Smooth muscle cell (in vitro differentiated cells): ENCODE results near the gene ATXN7. TPM values are rescaled to one million over a fixed set of nuclear protein-coding genes. Genes with fewer than 3 reads are reported as not detected.

Experiments used
- DNase-seq: peaks from one replicate; lab custom pipeline; 2025; ENCODE audit not compliant: unreplicated experiment; lab: John Stamatoyannopoulos, UW
- H2AFZ ChIP-seq: fragments of 200-600 bp; sonication (generic); 2 replicates; pipeline ENCODE4 v1.6.0; 2016; ENCODE audit warnings: antibody characterized with exemption, low read depth, mild to moderate bottlenecking
- H3F3A ChIP-seq: fragments of 200-600 bp; sonication (generic); 2 replicates; pipeline ENCODE4 v1.6.0; 2017; ENCODE audit warnings: antibody characterized with exemption, low read depth
- H3K27ac ChIP-seq: fragments of 200-600 bp; sonication (generic); 2 replicates; pipeline ENCODE4 v1.5.1; 2016; ENCODE audit warnings: low read depth, mild to moderate bottlenecking
- H3K27me3 ChIP-seq: fragments of 200-600 bp; sonication (generic); 2 replicates; pipeline ENCODE4 v1.6.1; 2016; ENCODE audit warnings: low read depth, mild to moderate bottlenecking
- H3K36me3 ChIP-seq: fragments of 200-600 bp; sonication (generic); 2 replicates; pipeline ENCODE4 v1.5.1; 2016; ENCODE audit warnings: low read depth
- H3K4me1 ChIP-seq: fragments of 200-600 bp; sonication (generic); 2 replicates; pipeline ENCODE4 v1.5.1; 2016; ENCODE audit warnings: low read depth
- H3K4me2 ChIP-seq: fragments of 200-600 bp; sonication (generic); 2 replicates; pipeline ENCODE4 v1.6.0; 2016; ENCODE audit warnings: mild to moderate bottlenecking
- H3K4me3 ChIP-seq: fragments of 200-600 bp; sonication (generic); 2 replicates; pipeline ENCODE4 v1.5.1; 2016; ENCODE audit warnings: mild to moderate bottlenecking
- H3K79me2 ChIP-seq: fragments of 200-600 bp; sonication (generic); 2 replicates; pipeline ENCODE4 v1.6.0; 2016; ENCODE audit warnings: low read depth, mild to moderate bottlenecking
- H3K9ac ChIP-seq: fragments of 200-600 bp; sonication (generic); 2 replicates; pipeline ENCODE4 v1.6.0; 2016; ENCODE audit warnings: low read depth
- H3K9me3 ChIP-seq: fragments of 200-600 bp; sonication (generic); replicated peaks from 2 replicates; pipeline ENCODE4 v1.5.1; 2016; ENCODE audit warnings: low read depth
- H4K20me1 ChIP-seq: fragments of 200-600 bp; sonication (generic); 2 replicates; pipeline ENCODE4 v1.6.0; 2016; ENCODE audit warnings: low read depth
- WGBS: methylation state at CpG from one replicate; pipeline ENCODE4 v1.1.7; 2016; ENCODE audit warnings: low lambda C conversion rate; 5-methylcytosine and 5-hydroxymethylcytosine counted together
- polyA plus RNA-seq: library from polyadenylated mRNA; unstranded; fragments of >200 nt; fragmentation: Nextera tagmentation; extraction: Ambion mirVana; gene quantifications from 2 replicates; pipeline ENCODE4 v1.2.1, GENCODE V29; 2016
- total RNA-seq: library from RNA; depleted of rRNA; stranded (reverse); fragments of >200 nt; gene quantifications from 2 replicates; pipeline ENCODE4 v1.2.3, GENCODE V29; 2014
- TF ChIP-seq, protein P1 (sequence below): fragments of 200-600 bp; sonication (generic); IDR thresholded peaks from 2 replicates; pipeline ENCODE4 v1.5.1; 2017; ENCODE audit warnings: borderline replicate concordance, mild to moderate bottlenecking, antibody characterized with exemption; ENCODE audit not compliant: insufficient read depth, poor library complexity, severe bottlenecking

ATXN7 gene
- total and polyA plus RNA-seq, 2 experiments from 2014 or later = 3.6 to 14.1 TPM

DNA sequence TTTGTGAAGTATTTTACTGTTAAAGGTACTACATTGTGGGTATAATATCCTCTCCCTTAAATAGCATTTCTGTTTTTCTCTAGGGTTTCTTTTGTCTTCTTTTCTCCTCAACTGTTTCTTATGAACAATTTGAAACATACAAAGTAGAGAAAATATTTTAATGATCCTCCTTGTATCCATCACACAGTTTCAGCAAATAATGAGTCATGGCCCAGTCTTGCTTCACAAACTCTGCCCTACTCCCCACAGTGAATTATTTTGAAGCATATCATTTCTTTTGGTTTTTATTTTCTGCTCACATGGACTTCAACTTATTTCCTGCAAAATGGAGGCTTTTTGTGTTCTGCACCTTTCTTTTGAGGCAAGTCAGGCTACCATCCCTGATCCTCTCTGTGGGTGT is 54.7 kb downstream of the ATXN7 start:
- no peaks in the 10 kb centered on the region for H3K9me3 ChIP-seq
- no peaks in the 10 kb centered on the region for H3K27me3 ChIP-seq
- peaks cover 4% of the 10 kb centered on the region for H3F3A ChIP-seq
- H3K9ac ChIP-seq = no peak overlapping the region
- H3K4me1 ChIP-seq = peaks cover 7% of the 10 kb centered on the region
- no peak overlapping the region for H3K27ac ChIP-seq
- H3K79me2 ChIP-seq = peaks cover 16% of the 10 kb centered on the region
- peaks cover 78% of the 10 kb centered on the region for H4K20me1 ChIP-seq
- no peak overlapping the region for H2AFZ ChIP-seq
- DNase-seq = no peak
- peaks cover 5% of the 10 kb centered on the region for H3K36me3 ChIP-seq
- TF ChIP-seq, protein P1, sequence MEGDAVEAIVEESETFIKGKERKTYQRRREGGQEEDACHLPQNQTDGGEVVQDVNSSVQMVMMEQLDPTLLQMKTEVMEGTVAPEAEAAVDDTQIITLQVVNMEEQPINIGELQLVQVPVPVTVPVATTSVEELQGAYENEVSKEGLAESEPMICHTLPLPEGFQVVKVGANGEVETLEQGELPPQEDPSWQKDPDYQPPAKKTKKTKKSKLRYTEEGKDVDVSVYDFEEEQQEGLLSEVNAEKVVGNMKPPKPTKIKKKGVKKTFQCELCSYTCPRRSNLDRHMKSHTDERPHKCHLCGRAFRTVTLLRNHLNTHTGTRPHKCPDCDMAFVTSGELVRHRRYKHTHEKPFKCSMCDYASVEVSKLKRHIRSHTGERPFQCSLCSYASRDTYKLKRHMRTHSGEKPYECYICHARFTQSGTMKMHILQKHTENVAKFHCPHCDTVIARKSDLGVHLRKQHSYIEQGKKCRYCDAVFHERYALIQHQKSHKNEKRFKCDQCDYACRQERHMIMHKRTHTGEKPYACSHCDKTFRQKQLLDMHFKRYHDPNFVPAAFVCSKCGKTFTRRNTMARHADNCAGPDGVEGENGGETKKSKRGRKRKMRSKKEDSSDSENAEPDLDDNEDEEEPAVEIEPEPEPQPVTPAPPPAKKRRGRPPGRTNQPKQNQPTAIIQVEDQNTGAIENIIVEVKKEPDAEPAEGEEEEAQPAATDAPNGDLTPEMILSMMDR = no peak
- no peak overlapping the region for H3K4me2 ChIP-seq
- no peak overlapping the region for H3K4me3 ChIP-seq

DNA sequence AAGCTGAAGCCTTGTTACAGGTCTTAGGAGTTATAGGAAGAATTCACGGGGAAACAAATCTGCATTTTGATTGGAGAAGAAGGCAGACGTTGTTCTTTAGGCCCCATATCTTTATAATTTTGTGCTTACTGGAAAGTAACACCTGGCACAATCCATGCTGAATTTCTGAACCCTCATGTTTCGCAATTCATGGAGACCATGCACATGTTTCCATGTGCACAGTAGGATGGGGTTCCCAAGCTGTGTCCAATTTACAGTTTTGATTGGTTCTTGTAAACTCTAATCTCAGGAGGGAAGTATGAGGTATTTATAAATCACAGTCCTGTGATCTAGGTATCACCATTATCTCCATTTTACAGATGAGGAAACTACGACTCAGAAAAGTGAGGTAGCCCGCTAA is 56.3 kb downstream of the ATXN7 start:
- WGBS = 93% methylated on average over 5 of the region's 5 CpGs
- no peak overlapping the region for H2AFZ ChIP-seq
- no peak overlapping the region for H3K27ac ChIP-seq
- H3K9ac ChIP-seq = no peak overlapping the region
- no peak for DNase-seq
- H3K4me2 ChIP-seq = no peak overlapping the region
- TF ChIP-seq, protein P1 = no peak
- H4K20me1 ChIP-seq = peaks cover 76% of the 10 kb centered on the region
- H3K4me1 ChIP-seq = no peaks in the 10 kb centered on the region
- no peak overlapping the region for H3K4me3 ChIP-seq
- H3K79me2 ChIP-seq = peaks cover 16% of the 10 kb centered on the region
- H3K36me3 ChIP-seq = peaks cover 9% of the 10 kb centered on the region
- H3K27me3 ChIP-seq = no peaks in the 10 kb centered on the region
- no peaks in the 10 kb centered on the region for H3K9me3 ChIP-seq
- H3F3A ChIP-seq = no peaks in the 10 kb centered on the region

DNA sequence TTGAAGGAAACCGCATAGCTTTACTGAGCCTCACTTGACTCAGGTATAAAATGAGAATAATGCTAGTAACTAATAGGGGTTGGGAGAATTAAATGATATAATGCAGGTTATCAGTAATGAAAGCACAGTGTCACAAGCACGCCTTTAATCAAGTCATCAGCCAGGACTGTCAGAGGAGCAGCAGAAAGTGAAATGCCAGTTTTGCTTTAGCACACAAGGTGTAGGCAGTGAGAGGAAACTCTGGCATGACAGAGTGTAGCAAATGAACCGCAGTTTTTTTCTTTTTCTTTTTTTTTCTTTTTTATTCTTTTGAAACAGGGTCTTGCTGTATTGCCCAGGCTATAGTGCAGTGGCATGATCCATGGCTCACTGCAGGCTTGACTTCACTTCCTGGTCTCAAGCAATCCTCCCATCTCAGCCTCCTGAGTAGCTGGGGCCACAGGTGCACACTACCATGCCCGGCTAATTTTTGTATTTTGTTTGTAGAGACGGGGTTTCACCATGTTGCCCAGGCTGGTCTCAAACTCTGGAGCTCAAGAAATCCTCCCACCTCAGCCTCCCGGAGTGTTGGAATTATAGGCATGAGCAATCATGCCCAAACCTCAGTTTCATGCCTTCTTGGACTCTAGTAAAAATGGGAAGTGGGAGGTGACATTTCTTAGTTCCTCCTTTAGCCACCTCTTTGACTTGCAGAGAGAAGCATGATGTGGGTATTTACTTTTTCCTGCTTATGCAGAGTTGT is 58.2 kb downstream of the ATXN7 start:
- Histone ChIP-seq H3K9me3 (no peaks in the 10 kb centered on the region), H3K4me1 (no peaks in the 10 kb centered on the region), H3K9ac (no peak overlapping the region), H3K4me3 (no peak overlapping the region), H4K20me1 (peaks cover 72% of the 10 kb centered on the region), H3K4me2 (no peak overlapping the region), H2AFZ (no peak overlapping the region), H3F3A (peaks cover under 1% of the 10 kb centered on the region), H3K27ac (no peak overlapping the region), H3K36me3 (peaks cover 4% of the 10 kb centered on the region), H3K79me2 (peaks cover 6% of the 10 kb centered on the region), H3K27me3 (no peaks in the 10 kb centered on the region)
- DNase-seq = no peak
- 97% methylated on average over 6 of the region's 6 CpGs for WGBS
- TF ChIP-seq, protein P1 = no peak
